HPDE6-E6E7 (cell line): ENCODE data around the gene PSTK.

Experiments
- DNase-seq: peaks from one replicate; pipeline ENCODE4 v3.0.0; 2011; ENCODE audit warnings: missing footprints; ENCODE audit errors: extremely low spot score

The PSTK gene

DNA sequence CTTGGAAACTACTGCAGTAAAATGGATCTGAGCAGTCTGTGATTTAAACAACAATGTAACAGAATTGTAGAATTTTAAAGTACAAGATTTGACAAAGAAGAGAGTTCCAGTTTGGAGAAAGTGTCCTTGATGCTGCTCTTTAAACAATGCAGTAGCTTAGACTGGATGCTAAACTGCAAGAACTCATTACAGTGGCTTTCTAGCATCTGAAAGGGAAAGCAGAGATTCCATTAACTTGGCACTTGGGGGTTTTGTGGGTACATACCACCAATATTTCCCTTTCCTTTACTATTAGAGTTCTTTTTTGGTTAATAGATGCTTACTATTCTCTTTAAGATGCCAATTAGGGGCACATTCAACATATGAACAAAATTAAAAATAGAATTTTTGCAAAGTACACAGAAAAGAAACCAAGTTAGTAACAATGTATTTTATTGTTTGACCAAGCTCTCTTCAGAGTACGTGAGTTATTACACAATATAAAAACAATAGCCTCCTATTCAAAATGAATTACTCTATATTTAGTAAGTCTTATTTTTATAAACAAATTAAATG is 11.9 kb downstream of the PSTK start:
- no peak for DNase-seq

DNA sequence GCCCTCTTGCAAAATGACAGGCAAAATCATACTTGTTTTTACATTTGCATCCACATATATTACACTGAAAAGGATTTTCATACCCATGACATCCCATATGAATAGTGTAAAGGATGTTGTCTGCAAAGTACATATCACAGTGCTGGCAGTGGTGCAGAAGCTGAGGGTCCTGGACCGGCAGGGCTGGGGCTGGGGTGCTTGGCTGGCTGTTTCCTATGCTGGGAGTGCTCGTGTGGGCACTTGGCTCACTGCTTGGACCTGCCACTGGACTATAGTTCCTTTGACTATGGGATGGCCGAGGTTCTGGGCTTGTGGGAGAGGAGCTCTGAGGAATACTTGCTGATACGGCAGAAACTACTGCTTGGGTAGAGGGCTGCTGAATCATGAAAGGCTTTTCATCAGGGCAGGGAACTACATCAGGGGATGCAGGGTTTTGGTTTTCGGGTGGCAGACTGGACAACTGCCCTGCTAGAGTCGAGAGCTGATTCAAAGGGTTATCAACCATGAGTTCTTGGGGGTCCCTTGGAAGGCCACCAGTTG is 13.7 kb downstream of the PSTK start:
- no peak for DNase-seq

DNA sequence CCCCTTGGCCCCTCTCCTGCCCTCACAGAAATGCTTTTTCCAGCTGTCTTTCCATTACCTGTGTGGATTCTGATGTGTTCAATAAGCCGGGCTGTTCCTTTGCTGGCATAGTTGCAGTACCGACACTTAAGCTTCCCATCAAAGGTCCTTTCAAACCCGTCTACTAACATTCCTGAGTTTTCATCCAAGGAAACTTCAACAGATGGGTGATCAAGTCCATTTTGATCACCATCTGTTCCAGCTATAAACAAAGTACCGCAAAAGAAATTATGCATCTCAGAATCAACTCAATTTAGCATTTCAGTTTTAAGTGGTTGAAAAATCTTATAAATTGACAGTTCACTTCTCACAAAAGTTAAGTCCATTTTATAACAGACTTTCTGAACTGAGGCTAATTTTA is 15.7 kb downstream of the PSTK start:
- no peak for DNase-seq

DNA sequence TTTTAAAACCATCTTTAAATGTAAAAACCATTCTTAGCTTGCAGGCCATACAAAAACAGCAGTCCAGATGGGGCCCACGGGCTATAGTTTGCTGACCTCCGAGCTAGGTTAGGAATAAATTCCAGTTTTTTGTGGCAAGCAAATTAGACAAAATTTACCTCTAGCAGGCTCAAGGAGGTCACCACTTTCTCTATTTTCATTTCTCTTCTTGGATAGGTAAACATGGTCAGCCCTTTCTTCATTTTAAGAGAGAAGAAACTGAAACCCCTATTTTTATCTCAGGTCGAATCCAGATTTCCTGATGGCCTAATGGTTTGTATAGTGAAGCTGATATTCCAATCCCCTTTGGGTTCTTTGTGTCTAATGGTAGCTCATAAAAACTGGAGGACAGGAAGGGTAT is 17.7 kb downstream of the PSTK start:
- no peak for DNase-seq

DNA sequence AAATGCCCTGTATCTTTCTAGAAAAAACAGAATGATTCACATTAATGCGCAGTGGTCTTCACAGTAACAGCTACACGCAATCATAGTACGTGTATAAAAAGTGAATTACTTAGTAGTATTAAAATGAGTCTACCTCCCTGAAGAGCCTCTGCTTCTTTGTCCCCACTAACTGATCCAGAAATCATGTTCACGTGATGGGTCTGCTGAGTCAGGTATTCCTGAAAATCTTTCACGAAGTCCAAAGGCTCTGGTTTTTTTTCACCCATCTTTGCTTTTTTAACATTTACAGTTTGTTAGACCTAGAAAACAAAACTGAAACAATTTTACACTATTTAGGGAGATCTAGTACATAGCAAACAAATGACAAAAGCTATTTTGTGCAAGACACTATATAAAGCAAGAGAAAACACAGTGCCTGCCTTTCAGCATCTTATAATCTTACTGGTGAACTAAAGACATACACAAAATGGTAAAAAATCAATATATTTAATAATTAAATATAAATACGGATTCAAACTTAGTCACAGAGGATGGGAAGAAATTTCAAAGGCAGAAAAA is 18.2 kb downstream of the PSTK start:
- DNase-seq = no peak

DNA sequence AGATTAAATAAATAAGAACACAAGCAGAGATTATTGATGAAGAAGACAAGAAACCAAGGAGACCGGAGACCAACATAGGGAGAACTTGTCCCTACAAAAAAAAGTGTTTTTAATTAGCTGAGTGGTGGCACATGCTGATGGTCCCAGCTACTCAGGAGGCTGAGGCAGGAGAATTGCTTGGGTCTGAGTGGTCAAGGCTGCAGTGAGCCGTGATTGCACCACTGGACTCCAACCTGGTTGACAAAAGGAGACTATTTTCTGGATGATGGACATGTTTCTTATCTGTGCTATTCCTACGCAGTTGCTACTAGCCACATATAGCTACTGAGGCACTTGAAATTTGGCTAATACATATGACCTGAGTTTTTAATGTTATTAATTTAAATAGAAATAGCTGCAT is 18.7 kb downstream of the PSTK start:
- no peak for DNase-seq

DNA sequence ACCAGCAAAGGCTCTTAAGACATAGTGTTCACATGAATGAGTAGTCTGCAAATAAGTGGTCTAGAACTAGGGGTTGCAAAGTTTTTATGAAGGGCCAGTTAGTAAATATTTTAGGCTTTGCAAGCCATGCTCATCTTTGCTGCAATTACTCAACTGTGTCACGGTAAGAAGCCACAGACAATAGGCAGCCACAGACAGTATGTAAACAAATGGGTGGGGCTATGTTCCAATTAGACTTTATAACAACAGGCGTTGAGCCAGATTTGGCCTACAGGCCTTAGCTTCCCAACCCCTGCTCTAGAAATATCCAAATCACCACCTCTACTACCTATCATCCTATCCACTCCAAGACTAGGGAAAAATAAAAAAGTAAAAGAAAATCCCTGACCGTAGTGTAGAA is 19.1 kb downstream of the PSTK start:
- DNase-seq = no peak

DNA sequence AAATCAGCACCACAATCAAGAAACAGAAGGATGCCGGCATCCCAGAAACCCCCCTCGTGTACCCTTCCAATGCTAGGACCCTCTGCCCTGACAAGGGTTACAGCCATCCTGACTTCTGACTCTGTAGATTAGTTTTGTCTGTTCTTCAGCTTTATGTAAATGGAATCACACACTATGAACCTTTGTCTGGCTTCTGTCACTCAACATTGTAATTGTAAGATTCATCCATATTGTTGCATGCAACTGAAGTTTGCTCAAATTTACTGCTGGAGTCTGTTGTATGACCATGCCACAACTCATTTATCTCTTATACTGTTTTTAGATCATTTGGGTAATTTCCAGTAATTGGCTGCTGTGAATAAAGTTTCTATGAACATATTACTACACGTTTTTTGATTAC is 20.0 kb downstream of the PSTK start:
- no peak for DNase-seq

DNA sequence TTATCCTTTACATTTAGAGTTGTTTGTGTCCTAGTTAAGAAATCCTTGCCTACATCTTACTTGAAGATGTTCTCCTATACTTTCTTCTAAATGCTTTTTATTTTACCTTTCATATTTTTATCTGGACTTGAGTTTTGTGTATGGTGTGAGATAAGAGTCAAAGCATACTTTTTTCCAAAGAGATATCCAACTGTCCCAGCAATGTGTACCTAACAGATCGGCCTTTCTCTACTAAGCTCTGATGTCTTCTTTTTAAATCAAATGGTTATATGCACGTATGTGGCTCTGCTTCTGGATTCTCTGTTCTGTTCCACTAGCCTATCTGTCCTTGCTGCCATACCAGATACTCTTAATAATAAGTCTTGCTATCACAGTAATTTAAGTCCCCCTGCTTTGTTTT is 21.2 kb downstream of the PSTK start:
- no peak for DNase-seq

DNA sequence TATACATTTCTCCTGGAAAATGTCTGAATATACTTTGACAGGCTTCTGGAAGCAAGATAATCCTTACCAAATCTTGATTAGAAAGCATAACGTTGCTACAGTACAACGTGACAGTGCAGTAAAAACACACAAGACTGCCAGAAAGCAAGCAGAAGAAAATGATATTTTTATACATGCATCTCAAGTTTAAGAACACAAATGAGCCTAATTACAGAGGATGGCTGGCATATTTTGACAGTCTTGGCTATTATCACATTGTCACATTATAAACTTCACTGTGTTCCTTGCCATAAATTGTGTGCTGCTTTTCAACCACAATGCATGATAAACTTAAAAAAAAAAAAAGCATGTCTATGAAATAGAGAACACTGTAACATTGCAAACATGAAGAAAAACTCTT is 24.1 kb downstream of the PSTK start:
- no peak for DNase-seq

DNA sequence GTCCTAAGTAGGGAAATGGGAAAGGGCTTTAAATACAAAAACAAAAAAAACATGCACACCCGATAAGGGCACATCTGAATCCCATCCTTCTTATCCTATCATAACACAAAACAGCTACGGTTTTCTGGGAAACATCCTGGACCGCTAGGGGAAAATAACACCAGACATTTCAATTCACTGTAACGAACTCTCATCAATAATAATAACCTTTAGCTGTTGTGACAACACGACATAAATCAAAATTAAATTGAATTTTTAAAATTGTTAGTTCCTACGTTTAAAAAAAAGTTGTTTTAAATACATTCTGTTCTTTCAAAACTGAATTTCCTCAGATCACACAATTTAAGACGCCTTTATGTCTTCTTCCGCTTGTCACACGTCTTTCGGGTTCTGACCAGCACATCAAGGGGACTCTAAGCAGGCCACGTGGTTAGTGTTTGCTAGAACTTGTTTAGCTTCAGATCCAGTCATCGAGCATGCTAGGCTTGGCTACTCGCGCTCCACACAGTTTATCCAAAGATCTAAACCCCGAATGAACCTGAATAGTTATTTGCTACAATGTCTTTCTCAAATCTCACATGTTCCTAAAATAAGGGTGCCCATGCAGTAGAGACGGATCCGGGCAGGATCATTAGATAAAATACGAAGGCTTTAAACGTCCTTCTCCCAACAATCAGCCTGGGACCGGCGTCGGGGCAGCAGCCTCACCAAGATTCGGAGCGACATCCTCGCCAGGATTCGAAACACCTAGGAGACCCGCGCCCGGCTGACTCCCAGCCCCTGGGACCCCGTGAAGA is 27.6 kb downstream of the PSTK start:
- peak; percentile 58 for DNase-seq

DNA sequence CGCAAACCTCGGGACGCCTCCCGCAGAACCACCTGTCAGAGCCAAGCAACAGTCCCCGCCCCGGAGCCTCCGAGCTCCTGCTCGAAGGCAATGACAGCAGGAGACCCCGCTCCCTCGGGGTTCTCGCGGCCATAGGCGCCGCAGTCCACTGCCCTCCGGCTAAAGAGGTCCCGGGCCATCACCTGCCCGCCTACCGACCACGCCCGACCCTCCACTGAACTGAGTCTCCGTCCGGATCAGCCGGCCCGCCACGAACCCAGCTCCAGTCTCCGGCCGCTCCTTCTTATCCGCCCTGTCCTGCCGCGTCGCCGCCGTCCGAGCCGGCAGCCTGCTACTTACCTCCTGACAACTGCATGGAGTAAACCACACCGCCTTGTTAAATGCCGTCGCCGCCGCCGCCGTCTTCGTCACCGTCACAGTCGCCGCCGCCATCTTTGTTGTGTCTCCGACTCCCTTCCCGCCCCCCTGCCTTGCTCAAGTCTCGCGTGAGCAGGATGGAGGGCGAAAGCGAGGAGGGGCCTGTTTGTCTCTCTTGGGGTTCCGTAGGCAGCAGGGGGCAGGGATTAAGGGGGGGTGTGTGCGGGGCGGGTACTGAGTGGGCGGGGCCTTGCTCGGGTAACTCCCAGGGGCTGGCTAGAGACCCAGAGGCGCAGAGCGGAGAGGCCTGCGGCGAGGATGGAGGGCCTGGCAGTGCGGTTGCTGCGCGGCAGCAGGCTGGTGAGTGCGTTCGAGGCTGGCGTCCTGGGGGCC is 28.3 kb downstream of the PSTK start, which contains the start of the genes ACADSB and IKZF5:
Gene ACADSB (plus strand): TSS at position 652 of the 750 bp plus-strand sequence. CDS start 24 bp downstream, at position 676.
Gene IKZF5 (minus strand): TSS at position 441 of the 750 bp plus-strand sequence. CDS start 10,170 bp downstream, outside the sequence.
- DNase-seq = peak; percentile 97

DNA sequence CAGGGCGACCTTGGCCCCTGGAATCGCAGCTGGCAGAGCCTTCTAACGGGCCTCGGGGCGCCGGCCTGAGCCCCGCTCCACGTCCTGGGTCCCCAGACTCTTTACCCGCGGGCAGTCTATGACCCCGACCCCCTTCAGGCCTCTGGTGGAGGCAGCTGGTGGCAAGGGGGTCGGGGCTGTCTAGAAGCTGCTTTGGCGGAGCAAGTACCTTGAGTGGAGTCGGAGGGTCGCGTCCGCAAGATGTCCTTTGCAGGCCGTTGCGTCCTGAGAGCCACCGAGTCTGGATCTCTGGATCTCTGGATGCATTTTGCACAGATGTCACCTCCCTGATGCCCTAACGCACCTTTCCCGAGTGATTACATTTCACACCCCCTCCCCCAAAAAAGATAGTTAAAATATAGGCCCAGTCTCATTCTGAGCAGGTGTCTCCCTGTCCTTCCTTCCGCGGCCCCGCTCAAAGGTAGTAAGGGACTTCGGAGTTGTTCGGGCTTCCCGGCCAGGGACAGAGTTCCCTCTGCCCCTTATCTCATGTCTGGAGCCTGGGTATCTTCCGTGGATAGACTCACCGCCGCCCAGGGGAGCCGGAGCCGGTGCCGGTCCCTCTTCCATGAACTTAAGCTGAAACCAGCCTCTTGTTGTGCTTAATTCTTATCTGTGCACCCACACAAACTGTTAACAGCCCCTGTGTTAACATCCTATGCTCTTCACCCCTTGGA is 29.1 kb downstream of the PSTK start:
- no peak for DNase-seq

DNA sequence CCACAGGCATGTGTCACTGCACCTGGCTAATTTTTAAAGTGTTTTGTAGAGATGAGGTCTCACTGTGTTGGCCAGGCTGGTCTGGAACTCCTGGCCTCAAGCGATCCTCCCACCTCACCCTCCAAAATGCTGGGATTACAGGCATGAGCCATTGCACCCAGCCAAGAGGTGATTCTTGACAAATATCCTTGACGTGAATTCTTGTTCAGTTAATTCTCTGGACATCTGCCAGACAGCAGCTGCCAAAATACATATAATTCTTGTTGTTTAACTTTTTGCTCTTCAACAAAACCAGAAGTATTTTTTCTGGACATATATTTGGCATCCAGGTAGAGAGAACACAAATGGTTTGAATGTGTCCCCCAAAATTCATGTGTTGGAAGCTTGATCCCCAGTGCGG is 31.8 kb downstream of the PSTK start:
- DNase-seq = no peak

DNA sequence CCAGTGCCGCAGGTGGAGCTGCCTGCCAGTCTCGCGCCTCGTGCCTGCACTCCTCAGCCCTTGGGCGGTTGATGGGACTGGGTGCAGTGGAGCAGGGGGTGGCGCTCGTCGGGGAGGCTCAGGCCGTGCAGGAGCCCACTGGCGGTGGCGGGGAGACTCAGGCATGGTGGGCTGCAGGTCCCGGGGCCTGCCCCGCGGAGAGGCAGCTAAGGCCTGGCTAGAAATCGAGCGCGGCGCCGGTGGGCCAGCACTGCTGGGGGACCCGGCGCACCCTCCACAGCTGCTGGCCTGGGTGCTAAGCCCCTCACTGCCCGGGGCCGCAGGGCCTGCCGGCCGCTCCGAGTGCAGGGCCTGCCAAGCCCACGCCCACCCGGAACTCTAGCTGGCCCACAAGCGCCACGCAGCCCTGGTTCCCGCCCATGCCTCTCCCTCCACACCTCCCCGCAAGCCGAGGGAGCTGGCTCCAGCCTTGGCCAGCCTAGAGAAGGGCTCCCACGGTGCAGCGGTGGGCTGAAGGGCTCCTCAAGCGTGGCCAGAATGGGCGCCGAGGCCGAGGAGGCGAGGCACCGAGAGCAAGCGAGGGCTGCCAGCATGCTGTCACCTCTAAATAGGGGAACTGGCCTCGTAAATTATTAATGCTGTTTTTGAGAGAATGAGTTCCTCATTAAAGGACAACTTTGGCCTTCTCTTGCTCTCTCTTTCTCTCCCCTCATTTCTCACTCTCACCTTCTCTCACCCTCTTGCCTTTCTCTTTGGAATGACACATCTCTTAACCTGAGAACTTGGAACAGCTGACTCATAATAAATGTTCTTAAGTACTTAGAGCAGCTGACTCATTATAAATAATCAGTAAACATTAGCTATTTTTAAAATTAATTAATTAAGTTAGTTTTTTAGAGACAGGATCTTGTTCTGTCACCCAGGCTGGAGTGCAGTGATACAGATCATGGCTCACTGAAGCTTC is 33.5 kb downstream of the PSTK start:
- DNase-seq = no peak

DNA sequence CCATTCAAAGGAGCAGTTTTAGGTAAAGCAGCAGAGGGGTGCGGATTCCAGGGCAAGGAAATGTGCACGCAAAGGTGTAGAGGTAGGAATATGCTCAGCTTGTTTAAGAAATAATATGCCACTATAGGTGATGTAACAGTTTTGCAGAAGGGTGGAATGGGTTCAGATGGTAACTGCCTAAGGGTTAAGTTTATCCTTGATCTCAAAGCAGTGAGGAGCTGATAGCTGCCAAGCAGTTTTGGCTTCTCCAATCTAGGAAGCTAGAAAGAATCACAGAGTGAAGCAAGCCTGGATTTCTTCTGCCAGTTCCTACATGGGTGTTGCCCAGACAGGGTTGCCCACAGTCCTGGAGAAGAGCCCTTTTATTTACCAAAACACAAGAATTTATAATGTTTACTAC is 34.6 kb downstream of the PSTK start:
- no peak for DNase-seq

DNA sequence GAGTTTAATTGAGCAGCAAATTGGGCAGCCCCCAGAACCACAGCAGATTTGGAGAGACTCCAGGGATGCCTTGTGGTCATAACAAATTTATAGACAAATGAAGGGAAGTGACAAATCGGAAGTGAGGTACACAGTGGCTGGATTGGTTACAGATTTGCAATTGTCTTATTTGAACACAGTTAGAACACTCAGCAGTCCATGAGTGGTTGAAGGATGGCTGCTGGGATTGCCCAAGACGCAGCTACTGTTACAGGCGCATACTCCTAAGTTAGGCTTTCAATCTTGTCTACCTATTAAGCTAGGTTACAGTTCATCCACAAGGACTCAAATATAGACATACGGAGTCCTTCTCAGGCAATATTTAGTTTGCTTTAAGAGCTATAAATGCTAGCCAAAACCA is 36.0 kb downstream of the PSTK start:
- DNase-seq = no peak

DNA sequence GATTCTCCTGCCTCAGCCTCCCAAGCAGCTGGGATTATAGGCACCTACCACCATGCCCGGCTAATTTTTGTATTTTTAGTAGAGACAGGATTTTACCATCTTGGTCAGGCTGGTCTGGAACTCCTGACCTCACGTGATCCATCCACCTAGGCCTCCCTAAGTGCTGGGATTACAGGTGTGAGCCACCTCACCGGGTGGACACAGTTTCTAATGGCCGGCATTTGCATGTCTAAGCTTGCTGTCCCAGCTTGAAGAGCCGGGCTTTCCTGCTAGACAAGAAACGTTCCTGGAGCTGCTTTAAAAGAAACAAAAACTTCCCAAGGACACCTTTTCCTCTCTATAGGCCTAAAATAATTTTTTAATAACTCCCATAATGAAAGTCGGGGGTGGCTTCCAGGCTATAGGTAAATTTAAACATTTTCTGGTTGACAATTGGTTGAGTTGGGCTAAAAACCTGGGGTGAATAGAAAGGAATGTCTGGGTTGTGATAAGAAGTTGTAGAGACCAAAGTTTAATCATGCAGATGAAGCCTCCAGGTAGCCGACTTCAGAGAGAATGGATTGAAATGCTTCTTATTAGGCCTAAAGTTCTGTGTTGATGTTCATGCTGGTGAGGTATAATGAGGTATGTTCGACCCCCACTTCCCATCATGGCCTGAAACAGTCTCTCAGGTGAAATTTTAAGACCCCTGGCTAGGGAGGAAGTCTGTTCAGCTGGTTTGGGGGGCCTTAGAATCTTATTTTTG is 37.4 kb downstream of the PSTK start:
- no peak for DNase-seq

DNA sequence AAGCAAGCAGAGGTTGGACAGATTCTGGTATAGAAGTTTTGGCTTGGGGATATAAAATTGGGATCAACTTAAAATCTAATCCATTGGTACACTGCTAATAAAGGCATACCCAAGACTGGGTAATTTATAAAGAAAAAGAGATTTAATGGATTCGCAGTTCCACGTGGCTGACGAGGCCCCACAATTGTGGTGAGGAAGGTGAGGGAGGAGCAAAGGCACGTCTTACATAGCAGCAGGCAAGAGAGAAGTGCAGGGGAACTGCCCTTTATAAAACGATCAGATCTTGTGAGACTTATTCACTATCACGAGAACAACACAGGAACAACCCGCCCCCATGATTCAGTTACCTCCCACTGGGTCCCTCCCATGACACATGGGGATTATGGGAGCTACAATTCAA is 38.3 kb downstream of the PSTK start:
- no peak for DNase-seq

DNA sequence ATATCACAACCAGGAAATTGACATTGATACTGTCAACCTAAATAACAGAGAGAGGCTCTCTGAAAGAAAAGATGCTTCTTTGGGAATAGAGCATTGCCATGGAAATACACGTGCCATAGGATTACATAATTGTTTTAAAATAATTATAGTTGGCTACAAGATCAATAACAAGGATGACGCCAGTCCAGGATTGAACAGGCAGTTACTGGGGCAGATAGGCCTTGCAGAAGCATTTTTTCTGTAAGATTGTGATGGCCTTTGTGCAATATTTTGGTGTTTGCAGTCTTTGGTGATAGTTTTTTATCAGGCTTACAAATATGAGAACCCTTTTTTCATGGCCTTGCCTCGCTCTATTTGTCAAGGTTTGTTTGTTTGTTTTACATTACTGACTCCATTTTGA is 39.1 kb downstream of the PSTK start:
- no peak for DNase-seq
